OCI-LY7 (cell line): ENCODE results near the gene FNBP1. TPM values are rescaled to one million over a fixed set of nuclear protein-coding genes. Genes with fewer than 3 reads are reported as not detected.
"Not testable (repeated sequence)": the region's sequence is repeated elsewhere in the genome, so short reads cannot be mapped to it uniquely, and the experiment has no call there.

ENCODE experiments used
- BruUV-seq: library from RNA; stranded (reverse); fragments of 400-500 nt; replicated peaks from 2 replicates; lab custom pipeline; 2021; lab: Mats Ljungman, UMichigan
- CTCF ChIA-PET: fragments of 300-600 bp; sonication (Branson Sonifier 250); formaldehyde crosslinking; loops from one replicate; lab custom pipeline; 2022; ENCODE audit warnings: antibody characterized with exemption; ENCODE audit not compliant: unreplicated experiment; lab: Charles Lee
- POLR2A ChIA-PET: fragments of 300-600 bp; sonication (Branson Sonifier 250); formaldehyde crosslinking; loops from one replicate; lab custom pipeline; 2022; ENCODE audit warnings: antibody characterized with exemption; lab: Charles Lee
- DNase-seq: peaks from one replicate; pipeline ENCODE4 v3.0.0-alpha.2; 2015; ENCODE audit warnings: low spot score
- H2AFZ ChIP-seq: fragments of 200-600 bp; sonication (generic), shearing (Covaris generic); 2 replicates; pipeline ENCODE4 v1.6.1; 2014; ENCODE audit warnings: mild to moderate bottlenecking, antibody characterized with exemption, low read length, moderate library complexity
- H3K27ac ChIP-seq: fragments of 200-600 bp; sonication (generic); 2 replicates; pipeline ENCODE4 v1.5.1; 2014; ENCODE audit warnings: mixed run types, low read depth, mild to moderate bottlenecking, moderate library complexity, low read length, inconsistent platforms; ENCODE audit not compliant: poor library complexity, severe bottlenecking
- H3K36me3 ChIP-seq: fragments of 200-600 bp; sonication (generic); 2 replicates; pipeline ENCODE4 v1.6.1; 2014; ENCODE audit warnings: mild to moderate bottlenecking, antibody characterized with exemption, low read length, moderate library complexity, mixed read lengths; ENCODE audit not compliant: insufficient read depth
- H3K4me1 ChIP-seq: fragments of 200-600 bp; sonication (generic); 2 replicates; pipeline ENCODE4 v1.5.1; 2014; ENCODE audit warnings: mild to moderate bottlenecking, low read length; ENCODE audit not compliant: insufficient read depth, poor library complexity, severe bottlenecking
- H3K4me2 ChIP-seq: fragments of 200-600 bp; sonication (generic); 2 replicates; pipeline ENCODE4 v1.6.1; 2014; ENCODE audit warnings: mild to moderate bottlenecking, low read length
- H3K4me3 ChIP-seq: fragments of 200-600 bp; sonication (generic); 2 replicates; pipeline ENCODE4 v1.5.1; 2014; ENCODE audit warnings: mild to moderate bottlenecking, low read depth, low read length; ENCODE audit not compliant: poor library complexity, severe bottlenecking
- H3K79me2 ChIP-seq: fragments of 200-600 bp; sonication (generic); 2 replicates; pipeline ENCODE4 v1.6.1; 2016; ENCODE audit warnings: low read depth, mild to moderate bottlenecking, low read length, moderate library complexity, mixed read lengths; ENCODE audit not compliant: insufficient read depth
- H3K9me2 ChIP-seq: fragments of 200-600 bp; sonication (generic); 2 replicates; pipeline ENCODE4 v1.6.1; 2016; ENCODE audit warnings: mild to moderate bottlenecking, low read length, mixed read lengths; ENCODE audit not compliant: insufficient read depth
- H3K9me3 ChIP-seq: fragments of 200-600 bp; sonication (generic); 2 replicates; pipeline ENCODE4 v1.6.1; 2014; ENCODE audit warnings: mild to moderate bottlenecking, mixed run types, low read length, mixed read lengths
- H4K20me1 ChIP-seq: fragments of 200-600 bp; sonication (generic); 2 replicates; pipeline ENCODE4 v1.6.1; 2014; ENCODE audit warnings: mild to moderate bottlenecking, antibody characterized with exemption, low read length, moderate library complexity, mixed read lengths; ENCODE audit not compliant: insufficient read depth
- EZH2phosphoT487 ChIP-seq: fragments of 200-600 bp; sonication (generic); IDR thresholded peaks from 2 replicates; pipeline ENCODE4 v1.6.1; 2018; ENCODE audit warnings: low read depth, borderline replicate concordance, mild to moderate bottlenecking, mixed run types, antibody characterized with exemption, low read length, moderate library complexity, mixed read lengths
- intact Hi-C: fragments of 100-400 bp; cut with micrococcal nuclease; formaldehyde crosslinking; loops from one replicate; pipeline ENCODE4 v1.10.0; 2022; ENCODE audit not compliant: unreplicated experiment
- total RNA-seq, 2 experiments: library from RNA; depleted of rRNA in 1 of 2; stranded (reverse); fragments of >200 nt in 1 of 2; shearing (Covaris generic) in 1 of 2; gene quantifications; 2 replicates each; pipeline ENCODE4 v1.2.3, GENCODE V29; 2014 to 2022
- TF ChIP-seq, protein P1 (sequence below): fragments of 200-600 bp; sonication (generic); conservative IDR thresholded peaks from 2 replicates; pipeline ENCODE4 v1.5.1; 2014; ENCODE audit warnings: mild to moderate bottlenecking, antibody characterized with exemption, low read length, moderate library complexity, mixed read lengths

FNBP1 gene
- total RNA-seq, 2 experiments from 2014 or later = 93.3 to 164 TPM

DNA sequence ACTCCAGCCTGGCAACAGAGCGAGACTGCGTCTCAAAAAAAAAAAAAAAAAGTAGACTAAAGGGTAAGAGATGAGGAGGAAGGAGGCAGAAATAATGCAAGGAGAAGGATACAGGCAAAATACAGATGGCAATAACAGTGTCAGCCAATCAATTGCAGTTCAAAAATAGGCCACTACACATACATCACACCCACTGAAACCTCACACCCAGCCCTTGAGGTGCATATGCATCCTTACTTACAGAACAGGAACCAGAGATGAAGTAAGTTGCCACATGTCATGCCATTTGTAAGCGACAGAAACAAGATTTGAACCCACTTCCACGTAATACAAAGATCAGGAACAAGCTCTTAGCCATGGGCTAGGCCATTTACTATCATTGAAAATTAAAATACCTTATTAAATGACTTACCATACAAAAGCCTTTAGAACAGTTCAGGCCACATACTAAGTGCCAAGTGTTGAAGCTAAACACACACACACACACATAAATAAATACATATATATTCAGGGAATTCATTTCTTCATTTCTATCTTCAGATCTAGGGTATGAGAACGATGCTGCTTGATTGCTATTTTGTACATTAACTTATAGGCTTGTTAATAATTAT is 98.4 kb downstream of the FNBP1 start:
- Histone ChIP-seq H3K4me3 (no peak overlapping the region), H3K4me2 (no peak overlapping the region), H3K36me3 (peaks cover 91% of the 10 kb centered on the region), H4K20me1 (no peaks in the 10 kb centered on the region), H2AFZ (no peak overlapping the region), H3K4me1 (peaks cover 24% of the 10 kb centered on the region), H3K9me2 (no peaks in the 10 kb centered on the region), H3K27ac (peak overlapping the region; percentile 40), H3K79me2 (peaks cover 4% of the 10 kb centered on the region; the same call in 1 of the 2 replicates), H3K9me3 (peaks cover 15% of the 10 kb centered on the region)
- intact Hi-C loops = no loop called here
- BruUV-seq = no TSS peak
- ChIA-PET POLR2A (interaction anchor here (0.6 to 1.0 kb wide), 2 partner anchors 19 to 25 kb away, joined by 3 read pairs; no protein-coding TSS in a partner anchor), CTCF (no interaction called here)
- TF ChIP-seq EZH2phosphoT487 = no peak
- TF ChIP-seq, protein P1, sequence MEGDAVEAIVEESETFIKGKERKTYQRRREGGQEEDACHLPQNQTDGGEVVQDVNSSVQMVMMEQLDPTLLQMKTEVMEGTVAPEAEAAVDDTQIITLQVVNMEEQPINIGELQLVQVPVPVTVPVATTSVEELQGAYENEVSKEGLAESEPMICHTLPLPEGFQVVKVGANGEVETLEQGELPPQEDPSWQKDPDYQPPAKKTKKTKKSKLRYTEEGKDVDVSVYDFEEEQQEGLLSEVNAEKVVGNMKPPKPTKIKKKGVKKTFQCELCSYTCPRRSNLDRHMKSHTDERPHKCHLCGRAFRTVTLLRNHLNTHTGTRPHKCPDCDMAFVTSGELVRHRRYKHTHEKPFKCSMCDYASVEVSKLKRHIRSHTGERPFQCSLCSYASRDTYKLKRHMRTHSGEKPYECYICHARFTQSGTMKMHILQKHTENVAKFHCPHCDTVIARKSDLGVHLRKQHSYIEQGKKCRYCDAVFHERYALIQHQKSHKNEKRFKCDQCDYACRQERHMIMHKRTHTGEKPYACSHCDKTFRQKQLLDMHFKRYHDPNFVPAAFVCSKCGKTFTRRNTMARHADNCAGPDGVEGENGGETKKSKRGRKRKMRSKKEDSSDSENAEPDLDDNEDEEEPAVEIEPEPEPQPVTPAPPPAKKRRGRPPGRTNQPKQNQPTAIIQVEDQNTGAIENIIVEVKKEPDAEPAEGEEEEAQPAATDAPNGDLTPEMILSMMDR = no peak
- DNase-seq = peak; percentile 10

DNA sequence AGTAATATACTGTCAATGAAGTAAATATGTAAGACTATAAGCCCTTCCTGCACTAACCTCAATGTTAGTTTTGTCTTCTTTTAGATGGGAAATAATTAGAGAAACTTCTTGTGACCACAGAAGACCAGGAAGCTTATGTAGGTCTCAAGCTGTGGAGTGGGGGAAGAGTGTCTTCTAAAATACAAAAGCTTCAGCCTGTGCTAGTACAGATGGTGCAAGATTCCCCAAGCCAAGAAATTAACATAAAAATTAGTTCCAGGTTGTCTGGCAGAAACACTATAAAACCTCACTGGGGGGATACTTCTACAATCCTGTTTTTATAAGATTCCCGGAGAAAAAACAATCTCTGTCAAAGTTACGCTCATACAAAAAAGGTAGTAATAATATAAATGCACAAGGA is 103.6 kb downstream of the FNBP1 start:
- CTCF ChIA-PET = no interaction called here
- no peak overlapping the region for H3K27ac ChIP-seq
- POLR2A ChIA-PET = interaction anchor here (0.9 to 1.0 kb wide), 2 partner anchors 51 to 100 kb away, joined by 3 to 5 read pairs; no protein-coding TSS in a partner anchor
- no peak overlapping the region for H3K4me3 ChIP-seq
- H3K79me2 ChIP-seq = no peaks in the 10 kb centered on the region
- BruUV-seq = no TSS peak
- TF ChIP-seq, protein P1 = no peak
- TF ChIP-seq EZH2phosphoT487 = no peak
- intact Hi-C loops = no loop called here
- peaks cover 4% of the 10 kb centered on the region for H3K4me1 ChIP-seq
- no peak for DNase-seq
- H4K20me1 ChIP-seq = no peaks in the 10 kb centered on the region
- peaks cover 15% of the 10 kb centered on the region for H3K9me3 ChIP-seq
- H2AFZ ChIP-seq = no peak overlapping the region
- no peak overlapping the region for H3K4me2 ChIP-seq
- peaks cover 64% of the 10 kb centered on the region for H3K36me3 ChIP-seq
- H3K9me2 ChIP-seq = no peaks in the 10 kb centered on the region

DNA sequence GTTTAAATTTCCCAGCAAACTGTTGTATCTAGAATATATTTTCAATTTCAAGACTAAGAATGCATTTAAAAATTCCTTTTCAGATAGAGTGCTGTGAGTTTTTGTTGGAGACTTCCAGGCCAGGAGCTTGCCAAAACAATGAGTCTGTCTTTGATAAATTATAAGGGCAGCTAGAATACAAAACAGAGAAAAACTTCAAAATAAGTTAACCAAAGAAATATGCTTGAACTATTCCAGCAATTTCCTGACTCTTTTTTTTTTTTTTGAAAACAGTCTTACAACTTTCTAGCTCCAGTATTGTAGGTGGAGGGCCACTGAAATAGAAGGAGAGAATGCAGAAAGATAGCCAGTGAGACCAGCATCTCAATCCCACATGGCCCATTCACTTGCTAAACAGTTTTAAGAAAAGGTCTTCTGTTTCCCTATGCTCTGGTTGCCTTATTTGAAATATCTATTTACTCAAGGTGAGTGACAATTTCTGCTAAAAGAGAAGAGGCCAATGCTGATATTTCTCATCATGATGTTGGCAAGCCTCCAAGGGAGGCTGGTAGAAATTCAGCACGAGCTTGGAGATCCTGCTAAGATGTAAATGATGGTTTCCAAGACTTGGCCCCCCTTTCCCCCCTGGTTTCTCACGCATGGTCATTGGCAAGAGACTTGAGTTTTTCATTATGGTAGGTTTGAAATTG is 104.6 kb downstream of the FNBP1 start:
- CTCF ChIA-PET = no interaction called here

DNA sequence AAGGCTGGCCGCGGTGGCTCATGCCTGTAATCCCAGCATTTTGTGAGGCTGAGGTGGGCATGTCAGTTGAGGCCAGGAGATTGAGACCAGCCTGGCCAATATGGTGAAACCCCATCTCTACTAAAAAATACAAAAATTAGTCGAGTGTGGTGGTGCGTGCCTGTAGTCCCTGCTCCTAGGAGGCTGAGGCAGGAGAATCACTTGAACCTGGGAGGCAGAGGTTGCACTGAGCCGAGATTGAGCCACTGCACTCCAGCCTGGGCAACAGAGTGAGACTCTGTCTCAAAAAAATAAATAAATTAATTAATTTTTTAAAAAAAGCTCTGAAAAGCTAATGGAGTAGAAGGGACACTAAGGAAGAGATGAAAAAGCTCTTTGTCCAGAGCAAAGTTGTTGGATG is 105.1 kb downstream of the FNBP1 start:
- H3K27ac ChIP-seq, H2AFZ ChIP-seq, CTCF ChIA-PET, DNase-seq, H3K4me2 ChIP-seq, H3K9me2 ChIP-seq, BruUV-seq, H3K4me1 ChIP-seq, H3K4me3 ChIP-seq, H3K79me2 ChIP-seq, H4K20me1 ChIP-seq, intact Hi-C loops: not testable (repeated sequence)
- Histone ChIP-seq H3K9me3 (peaks cover 12% of the 10 kb centered on the region), H3K36me3 (peaks cover 55% of the 10 kb centered on the region)
- POLR2A ChIA-PET = interaction anchor here (1.0 kb wide), 1 partner anchor 23 kb away, joined by 4 read pairs; no protein-coding TSS in a partner anchor

More for the DNA sequence above, 104.6 kb downstream of the FNBP1 start:
- peaks cover 15% of the 10 kb centered on the region for H3K9me3 ChIP-seq
- H3K9me2 ChIP-seq = no peaks in the 10 kb centered on the region
- peaks cover 59% of the 10 kb centered on the region for H3K36me3 ChIP-seq
- H3K4me2 ChIP-seq = no peak overlapping the region
- no peak for DNase-seq
- H3K27ac ChIP-seq = no peak overlapping the region
- H3K79me2 ChIP-seq = no peaks in the 10 kb centered on the region; the same call in 1 of the 2 replicates
- H3K4me3 ChIP-seq = no peak overlapping the region
- BruUV-seq = no TSS peak
- intact Hi-C loops = no loop called here
- peaks cover 8% of the 10 kb centered on the region for H3K4me1 ChIP-seq
- POLR2A ChIA-PET = interaction anchor here (1.0 kb wide), 1 partner anchor 24 kb away, joined by 4 read pairs; no protein-coding TSS in a partner anchor
- H2AFZ ChIP-seq = no peak overlapping the region
- H4K20me1 ChIP-seq = no peaks in the 10 kb centered on the region
- no peak for TF ChIP-seq EZH2phosphoT487
